HT1080 (cell line): ENCODE results near the gene KIAA1328. TPM values are rescaled to one million over a fixed set of nuclear protein-coding genes. Genes with fewer than 3 reads are reported as not detected.

ENCODE experiments used
- DNase-seq: peaks from one replicate; pipeline ENCODE4 v3.0.0-alpha.2; 2015; ENCODE audit warnings: low read depth
- total RNA-seq: library from RNA; depleted of rRNA; stranded (reverse); fragments of >200 nt; shearing (Covaris generic); gene quantifications from 2 replicates; pipeline ENCODE4 v1.2.3, GENCODE V29; 2014

KIAA1328 gene
- total RNA-seq, 1 experiment from 2014 or later: 1.2 TPM

DNA sequence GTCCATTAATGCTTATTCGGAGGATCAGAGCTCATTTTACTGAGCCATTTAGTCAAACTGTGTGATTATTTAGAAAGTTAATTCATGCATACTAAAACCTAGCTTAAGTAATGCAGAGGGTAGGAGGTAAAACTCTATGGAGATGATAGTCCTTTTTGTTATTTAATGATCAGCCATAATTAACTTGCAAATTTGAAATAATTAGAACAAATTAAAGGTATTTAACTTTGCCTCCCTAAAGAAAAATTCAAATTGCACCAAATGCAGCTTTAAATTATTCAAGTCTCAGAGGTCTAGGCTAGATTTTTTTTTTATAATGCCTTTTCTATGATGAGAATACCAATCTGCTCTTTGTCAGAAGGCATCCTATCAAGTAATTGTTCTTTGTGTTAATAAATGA lies 310.9 kb downstream of the KIAA1328 start:
- DNase-seq: no peak

DNA sequence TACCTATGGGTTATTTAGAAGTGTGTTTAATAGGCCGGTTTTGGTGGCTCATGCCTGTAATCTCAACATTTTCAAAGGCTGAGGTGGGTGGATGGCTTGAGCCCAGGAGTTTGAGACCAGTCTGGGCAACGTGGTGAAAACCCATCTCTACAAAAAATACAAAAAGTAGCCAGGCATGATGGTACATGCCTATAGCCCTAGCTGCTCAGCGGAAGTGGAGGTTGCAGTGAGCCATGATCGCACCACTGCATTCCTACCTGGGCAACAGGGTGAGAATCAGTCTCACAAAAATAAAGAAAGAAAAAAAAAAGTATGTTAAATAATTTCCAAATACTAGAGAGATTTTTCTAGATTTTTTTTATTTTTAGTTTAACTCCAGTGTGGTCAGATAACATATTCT lies 316.0 kb downstream of the KIAA1328 start:
- no peak for DNase-seq

- no peak for DNase-seq
These were observed 327.5 kb downstream of the KIAA1328 start for GRCh38 chr18:37156330-37156942.

GRCh38 chr18:37160038-37160820 lies 331.3 kb downstream of the KIAA1328 start:
- no peak for DNase-seq

- peak; percentile 1 for DNase-seq
These were observed 332.6 kb downstream of the KIAA1328 start for GRCh38 chr18:37161491-37161890.

GRCh38 chr18:37162551-37162950 lies 333.6 kb downstream of the KIAA1328 start:
- no peak for DNase-seq

GRCh38 chr18:37163119-37163518 lies 334.2 kb downstream of the KIAA1328 start:
- no peak for DNase-seq

DNA sequence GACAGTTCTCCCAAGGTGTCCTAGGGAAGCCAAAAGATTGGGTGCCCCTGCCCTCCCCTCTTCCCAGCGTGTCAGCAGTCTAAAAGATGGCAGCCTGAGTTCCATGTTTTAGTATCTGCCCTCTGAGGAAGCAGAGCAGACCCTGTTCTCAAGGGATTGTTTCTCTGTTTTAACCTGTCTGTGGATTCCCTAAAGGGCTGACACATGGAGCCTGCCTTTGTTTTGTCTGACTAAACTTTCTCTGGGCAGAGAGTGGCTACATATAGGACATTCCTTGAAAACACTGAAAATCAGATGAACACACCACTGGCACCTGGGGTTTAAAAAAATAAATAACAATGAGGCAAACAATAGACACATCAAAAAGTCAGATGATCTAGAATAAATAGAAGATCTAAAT lies 337.6 kb downstream of the KIAA1328 start:
- DNase-seq: no peak

DNA sequence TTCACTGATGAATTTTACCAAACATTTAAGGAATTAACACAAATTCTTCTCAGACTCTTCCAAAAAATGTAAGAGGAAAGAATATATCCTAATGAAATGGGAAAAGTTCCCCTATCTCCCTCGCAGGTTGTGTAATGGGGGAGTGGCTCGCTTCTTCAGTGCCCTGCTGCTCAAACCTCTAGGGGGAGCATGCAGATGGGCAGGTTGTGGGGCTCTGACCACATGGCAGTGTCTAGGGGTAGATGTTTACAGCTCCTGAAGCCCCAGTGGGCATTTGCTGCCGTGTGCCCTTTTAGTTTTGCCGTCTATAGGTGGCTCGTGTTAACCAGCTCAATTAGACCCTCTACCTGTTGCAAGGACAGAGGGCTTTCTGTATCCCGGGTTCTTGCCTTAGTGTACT lies 338.0 kb downstream of the KIAA1328 start:
- DNase-seq: peak; percentile 5

- no peak for DNase-seq
These were observed 342.1 kb downstream of the KIAA1328 start for GRCh38 chr18:37170984-37171383.

GRCh38 chr18:37173384-37173783 lies 344.5 kb downstream of the KIAA1328 start:
- no peak for DNase-seq

- DNase-seq: no peak
These were observed 347.0 kb downstream of the KIAA1328 start for GRCh38 chr18:37175727-37176620.

GRCh38 chr18:37176621-37176934 lies 347.7 kb downstream of the KIAA1328 start:
- DNase-seq: no peak

- DNase-seq: no peak
These were observed 350.5 kb downstream of the KIAA1328 start for GRCh38 chr18:37179384-37179783.

DNA sequence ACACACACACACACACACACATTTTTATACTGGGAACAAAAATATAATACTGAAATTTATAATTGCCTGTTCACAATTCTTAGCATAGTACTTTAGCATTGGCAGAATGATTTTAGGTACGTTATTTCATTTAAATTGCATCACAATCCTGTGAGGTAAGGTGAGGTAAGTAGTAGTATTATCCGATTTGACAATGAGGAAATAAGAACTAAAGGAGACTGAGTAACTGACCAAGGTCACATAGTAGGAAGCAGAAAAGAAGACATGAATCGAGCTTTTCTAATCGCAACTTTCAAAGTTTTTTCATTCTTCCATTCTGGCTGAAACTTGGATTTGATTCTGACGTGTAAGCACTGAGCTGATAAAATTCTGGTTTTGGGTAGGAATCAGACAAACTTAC lies 351.2 kb downstream of the KIAA1328 start:
- no peak for DNase-seq

DNA sequence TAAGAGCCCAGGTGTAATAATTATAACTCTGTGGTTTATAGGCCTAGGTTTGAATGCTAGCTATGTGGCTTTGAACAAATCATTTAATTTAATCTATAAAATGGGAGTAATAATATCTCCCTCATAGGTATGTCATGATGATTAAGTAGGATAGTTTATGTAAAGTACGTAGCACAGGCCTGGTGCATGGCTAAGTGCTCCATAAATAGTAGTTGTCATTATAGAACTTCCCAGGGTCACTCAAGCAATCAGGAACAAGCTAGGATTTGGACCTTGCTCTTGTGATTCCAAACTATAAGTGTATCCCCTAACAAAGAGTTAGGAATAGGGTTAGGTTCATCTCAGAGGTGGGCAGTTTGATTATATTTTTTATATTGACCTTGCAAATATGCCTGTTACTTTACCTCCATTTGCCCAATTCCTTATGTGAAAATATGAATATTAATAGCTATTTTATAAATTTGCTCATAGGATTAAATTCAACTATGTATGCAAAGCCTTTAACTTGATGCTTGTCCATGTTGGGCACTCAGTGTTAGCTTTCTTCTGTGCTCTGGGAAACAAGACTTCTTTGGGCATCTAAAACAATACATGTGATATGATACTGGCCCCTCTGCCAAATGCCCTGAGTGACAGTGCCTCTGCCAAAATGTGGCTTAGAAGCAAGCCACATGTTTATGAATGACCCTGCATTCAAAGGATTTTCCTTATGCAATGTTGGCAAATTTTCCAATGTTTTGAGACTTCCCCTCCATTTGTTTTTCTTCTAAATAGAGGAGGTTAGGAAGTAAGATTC lies 353.6 kb downstream of the KIAA1328 start:
- DNase-seq: no peak

DNA sequence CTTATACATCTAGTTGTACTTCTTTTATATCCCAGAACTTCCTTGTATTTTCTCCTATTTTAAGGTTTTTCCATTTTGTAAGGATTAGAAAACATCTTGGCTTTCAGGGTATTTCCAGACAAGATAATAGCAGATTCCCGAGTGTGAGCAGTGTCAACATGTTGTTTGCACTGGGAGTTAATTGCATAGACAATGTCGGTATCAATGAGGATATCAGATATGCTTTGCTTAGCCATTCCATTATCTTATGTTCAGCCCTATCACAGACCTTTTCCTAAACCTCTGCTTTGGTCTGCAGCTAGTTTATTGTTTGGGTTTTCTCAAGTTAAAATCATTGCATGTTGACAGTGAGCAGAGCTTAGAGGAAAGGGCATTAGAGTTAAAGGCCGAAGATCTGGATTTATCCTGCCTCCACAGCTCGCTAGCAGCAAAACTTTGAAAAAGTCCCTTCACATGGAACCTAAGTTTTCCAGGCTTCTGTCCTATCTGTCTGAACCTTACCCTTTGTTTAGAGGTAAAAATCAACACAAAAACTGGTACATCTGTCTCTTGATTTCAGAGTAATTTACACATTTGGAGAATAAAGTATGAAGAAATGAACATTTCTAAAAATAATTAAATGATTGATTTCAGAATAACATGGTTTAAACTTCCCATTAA lies 355.4 kb downstream of the KIAA1328 start:
- no peak for DNase-seq

- DNase-seq: no peak
These were observed 359.3 kb downstream of the KIAA1328 start for GRCh38 chr18:37188016-37188791.

DNA sequence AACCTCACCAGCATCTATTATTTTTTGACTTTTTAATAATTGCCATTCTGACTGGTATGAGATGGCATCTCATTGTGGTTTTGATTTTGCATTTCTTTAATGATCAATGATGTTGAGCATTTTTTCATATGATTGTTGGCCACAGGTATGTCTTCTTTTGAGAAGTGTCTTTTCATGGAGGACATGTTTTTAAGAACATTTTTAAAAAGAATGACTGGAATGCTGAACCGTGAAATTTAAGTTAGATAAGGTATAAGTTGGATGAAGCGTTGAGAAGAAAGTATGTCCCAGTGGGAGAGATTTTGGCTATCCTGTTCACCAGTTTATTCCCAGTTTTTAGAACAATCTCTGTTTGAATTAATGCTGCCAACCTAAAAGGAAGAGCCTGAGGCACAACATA lies 370.8 kb downstream of the KIAA1328 start:
- no peak for DNase-seq

DNA sequence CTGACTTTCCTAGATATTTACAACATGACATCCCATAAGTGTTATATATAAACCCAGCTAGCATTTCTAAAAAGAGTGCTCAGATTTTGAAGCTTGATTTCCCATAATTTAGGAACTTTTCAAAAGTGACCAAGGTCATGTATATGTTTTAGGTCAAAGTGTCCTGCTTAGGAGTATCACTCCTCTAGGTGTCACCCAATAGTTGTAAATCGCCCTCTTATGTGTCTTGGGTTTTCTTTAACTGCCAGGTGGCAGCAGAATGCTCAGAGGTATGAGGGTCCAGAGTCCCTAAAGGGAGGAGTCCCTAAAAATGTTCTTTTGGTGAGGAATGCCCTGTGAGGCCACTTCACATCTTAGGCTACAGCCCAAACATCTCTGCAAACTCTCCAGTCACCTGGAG lies 378.4 kb downstream of the KIAA1328 start:
- no peak for DNase-seq
